Measurements from ENCODE around the gene GFAP. TPM values are rescaled to one million over a fixed set of nuclear protein-coding genes. Genes with fewer than 3 reads are reported as not detected.

GFAP gene
- total RNA-seq, 1 experiment from 2014 or later, result 1.2 TPM

DNA sequence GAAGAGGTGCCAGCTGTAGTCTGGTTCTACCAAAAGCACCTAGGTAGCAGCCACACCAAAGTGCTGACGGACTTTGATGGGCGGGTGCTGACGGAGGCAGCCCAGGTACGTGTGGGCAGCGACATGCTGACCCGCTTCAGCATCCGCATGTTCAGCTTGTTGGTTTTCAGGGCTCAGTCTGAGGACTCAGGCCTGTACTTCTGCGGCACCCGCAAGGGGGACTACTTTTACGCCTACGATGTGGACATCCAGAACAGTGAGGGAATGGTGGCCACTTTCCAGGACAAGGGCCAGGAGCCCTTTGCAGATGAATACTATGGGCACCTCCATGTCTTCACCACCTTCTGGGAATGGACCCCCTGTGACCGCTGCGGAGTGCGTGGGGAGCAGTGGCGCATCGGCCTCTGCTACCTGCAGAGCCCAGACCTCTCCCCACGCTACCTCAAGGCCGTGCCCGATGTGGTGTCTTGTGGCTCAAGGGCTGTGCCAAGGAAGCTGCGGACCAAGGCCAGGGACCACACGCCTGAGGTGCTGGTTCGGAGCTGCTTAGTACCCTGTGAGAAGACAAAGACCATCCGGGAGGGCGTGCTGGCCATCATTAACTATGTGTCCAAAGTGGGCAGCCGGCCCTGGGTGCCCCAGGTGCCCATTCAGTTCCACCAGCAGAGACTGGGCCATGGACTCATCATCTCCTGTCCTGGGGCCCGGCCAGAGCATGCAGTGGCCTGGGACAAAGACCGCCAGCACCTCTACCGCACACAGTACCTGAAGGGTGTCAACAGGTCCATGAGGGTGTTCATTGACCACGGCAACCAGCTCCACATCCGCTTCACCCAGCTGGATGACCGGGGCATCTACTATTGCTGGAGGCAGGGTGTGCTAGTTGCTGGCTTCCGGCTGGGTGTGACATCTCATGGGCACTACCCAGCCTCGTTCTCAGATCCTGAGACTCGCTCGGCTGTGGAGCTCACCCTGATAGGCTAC is 11.0 kb downstream of the GFAP start:
- Mint-ChIP-seq H3K4me1 (peaks cover 11 to 20% of the 10 kb centered on the region in 2 experiments; a peak in 3 of 4 replicates), H3K36me3 (ENCODE audit: insufficient read depth in 1 of 3, low read depth in 3 of 3) (no peaks in the 10 kb centered on the region), H3K4me3 (no peak overlapping the region), H3K27ac (no peak overlapping the region), H3K9me3 (no peaks in the 10 kb centered on the region), H3K27me3 (ENCODE audit: low read depth) (peaks cover 10% of the 10 kb centered on the region)
- H3K56ac ChIP-seq (ENCODE audit: insufficient read length, low read depth, low read length), result no peak overlapping the region
- H3K79me2 ChIP-seq (ENCODE audit: insufficient read depth, low read length), result no peaks in the 10 kb centered on the region
- H3K27me3 ChIP-seq (ENCODE audit: insufficient read depth, low read length), result no peaks in the 10 kb centered on the region
- no peaks in the 10 kb centered on the region for H3K79me1 ChIP-seq (ENCODE audit: insufficient read depth, low read depth, low read length, poor library complexity, severe bottlenecking)
- H3K4me1 ChIP-seq (ENCODE audit: insufficient read depth, low read length), result no peaks in the 10 kb centered on the region; the same call in 1 of the 2 replicates
- no peak overlapping the region for H3K9ac ChIP-seq (ENCODE audit: extremely low read depth, insufficient read length, low read length)
- TF ChIP-seq, protein P1, sequence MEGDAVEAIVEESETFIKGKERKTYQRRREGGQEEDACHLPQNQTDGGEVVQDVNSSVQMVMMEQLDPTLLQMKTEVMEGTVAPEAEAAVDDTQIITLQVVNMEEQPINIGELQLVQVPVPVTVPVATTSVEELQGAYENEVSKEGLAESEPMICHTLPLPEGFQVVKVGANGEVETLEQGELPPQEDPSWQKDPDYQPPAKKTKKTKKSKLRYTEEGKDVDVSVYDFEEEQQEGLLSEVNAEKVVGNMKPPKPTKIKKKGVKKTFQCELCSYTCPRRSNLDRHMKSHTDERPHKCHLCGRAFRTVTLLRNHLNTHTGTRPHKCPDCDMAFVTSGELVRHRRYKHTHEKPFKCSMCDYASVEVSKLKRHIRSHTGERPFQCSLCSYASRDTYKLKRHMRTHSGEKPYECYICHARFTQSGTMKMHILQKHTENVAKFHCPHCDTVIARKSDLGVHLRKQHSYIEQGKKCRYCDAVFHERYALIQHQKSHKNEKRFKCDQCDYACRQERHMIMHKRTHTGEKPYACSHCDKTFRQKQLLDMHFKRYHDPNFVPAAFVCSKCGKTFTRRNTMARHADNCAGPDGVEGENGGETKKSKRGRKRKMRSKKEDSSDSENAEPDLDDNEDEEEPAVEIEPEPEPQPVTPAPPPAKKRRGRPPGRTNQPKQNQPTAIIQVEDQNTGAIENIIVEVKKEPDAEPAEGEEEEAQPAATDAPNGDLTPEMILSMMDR (conservative IDR thresholded peaks at IDR 0.05), result no peak
- H2AFZ ChIP-seq (ENCODE audit: low read length), result no peak overlapping the region
- H3K14ac ChIP-seq (ENCODE audit: insufficient read depth, low read length), result no peak overlapping the region; the same call in 1 of the 2 replicates
- no peak overlapping the region for H2BK120ac ChIP-seq (ENCODE audit: low read depth, low read length, poor library complexity, severe bottlenecking)
- no CpG with 5 or more reads among the region's 35 CpGs for WGBS (ENCODE audit: extremely low coverage, insufficient read length, low lambda C conversion rate)
- no peak overlapping the region for H3K4ac ChIP-seq (ENCODE audit: low read depth, low read length)
- no peaks in the 10 kb centered on the region for H3K9me3 ChIP-seq (ENCODE audit: control insufficient read depth, low read depth, low read length)
- H3K4me2 ChIP-seq (ENCODE audit: insufficient read depth, insufficient read length, low read length), result no peak overlapping the region
- DNase-seq, result no peak
- no peak overlapping the region for H4K5ac ChIP-seq (ENCODE audit: insufficient read length, low read depth, low read length)
- no peak overlapping the region for H3K27ac ChIP-seq (ENCODE audit: insufficient read length, low read depth, low read length)
- H2BK15ac ChIP-seq (ENCODE audit: low read depth, low read length), result no peak overlapping the region
- no peak overlapping the region for H2BK20ac ChIP-seq (ENCODE audit: low read depth, low read length, poor library complexity, severe bottlenecking)
- H4K8ac ChIP-seq (replicated peaks; ENCODE audit: insufficient read length, low read depth, low read length), result no peak overlapping the region
- no peak overlapping the region for H3T11ph ChIP-seq (ENCODE audit: low read length)
- H3K23me2 ChIP-seq (ENCODE audit: insufficient read length, low read depth, low read length, poor library complexity, severe bottlenecking), result peaks cover 4% of the 10 kb centered on the region
- no peak overlapping the region for H2BK12ac ChIP-seq (ENCODE audit: insufficient read length, low read depth, low read length)
- no peak overlapping the region for H4K91ac ChIP-seq (ENCODE audit: insufficient read length, low read depth, low read length)
- H2AK5ac ChIP-seq (ENCODE audit: insufficient read length, low read length), result no peak overlapping the region
- H3K23ac ChIP-seq (ENCODE audit: insufficient read length, low read depth, low read length), result no peak overlapping the region
- no peaks in the 10 kb centered on the region for H4K20me1 ChIP-seq (ENCODE audit: control insufficient read depth, insufficient read depth, insufficient read length)
- no peak overlapping the region for H2BK5ac ChIP-seq (ENCODE audit: insufficient read length, low read length)
- H3K18ac ChIP-seq (ENCODE audit: insufficient read length, low read depth, low read length), result no peak overlapping the region
